22Rv1 (cell line): ENCODE measurements around the gene DZIP1L.
A peak's percentile ranks its signal among the peaks of the same experiment; 100 is the strongest.

Source experiments
- H3K27ac ChIP-seq: fragments of 450-650 bp; 2 replicates; pipeline ENCODE4 v1.5.1; 2017
- ZFX ChIP-seq: fragments of 450-650 bp; IDR thresholded peaks from 2 replicates; pipeline ENCODE4 v1.6.1; 2017; ENCODE audit warnings: antibody characterized with exemption, borderline replicate concordance
- TF ChIP-seq, protein P1 (sequence below): fragments of 450-650 bp; IDR thresholded peaks from 2 replicates; pipeline ENCODE4 v1.5.1; 2017; ENCODE audit warnings: mild to moderate bottlenecking

DZIP1L gene

DNA sequence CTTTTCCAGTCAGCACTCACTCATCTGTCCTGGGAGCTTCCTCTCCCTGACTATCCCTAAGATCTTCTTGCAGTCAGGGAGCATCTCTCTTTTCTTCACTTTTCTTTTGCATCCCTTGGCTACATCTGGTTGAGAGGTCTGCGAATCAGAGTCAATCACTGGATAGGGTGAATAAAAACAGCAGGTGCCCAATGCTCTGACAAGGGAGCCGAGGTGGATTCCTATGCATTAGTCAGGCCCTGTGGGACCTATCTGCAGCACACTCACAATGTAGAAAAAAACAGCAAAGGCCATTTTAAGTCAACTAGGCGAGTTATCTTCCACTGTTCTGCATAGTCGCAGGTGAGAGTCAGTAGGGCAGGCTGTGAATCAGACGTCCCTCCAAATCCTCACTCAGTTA lies 35.5 kb downstream of the DZIP1L start:
- TF ChIP-seq ZFX, result no peak
- TF ChIP-seq, protein P1, sequence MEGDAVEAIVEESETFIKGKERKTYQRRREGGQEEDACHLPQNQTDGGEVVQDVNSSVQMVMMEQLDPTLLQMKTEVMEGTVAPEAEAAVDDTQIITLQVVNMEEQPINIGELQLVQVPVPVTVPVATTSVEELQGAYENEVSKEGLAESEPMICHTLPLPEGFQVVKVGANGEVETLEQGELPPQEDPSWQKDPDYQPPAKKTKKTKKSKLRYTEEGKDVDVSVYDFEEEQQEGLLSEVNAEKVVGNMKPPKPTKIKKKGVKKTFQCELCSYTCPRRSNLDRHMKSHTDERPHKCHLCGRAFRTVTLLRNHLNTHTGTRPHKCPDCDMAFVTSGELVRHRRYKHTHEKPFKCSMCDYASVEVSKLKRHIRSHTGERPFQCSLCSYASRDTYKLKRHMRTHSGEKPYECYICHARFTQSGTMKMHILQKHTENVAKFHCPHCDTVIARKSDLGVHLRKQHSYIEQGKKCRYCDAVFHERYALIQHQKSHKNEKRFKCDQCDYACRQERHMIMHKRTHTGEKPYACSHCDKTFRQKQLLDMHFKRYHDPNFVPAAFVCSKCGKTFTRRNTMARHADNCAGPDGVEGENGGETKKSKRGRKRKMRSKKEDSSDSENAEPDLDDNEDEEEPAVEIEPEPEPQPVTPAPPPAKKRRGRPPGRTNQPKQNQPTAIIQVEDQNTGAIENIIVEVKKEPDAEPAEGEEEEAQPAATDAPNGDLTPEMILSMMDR, result no peak
- no peak overlapping the region for H3K27ac ChIP-seq

DNA sequence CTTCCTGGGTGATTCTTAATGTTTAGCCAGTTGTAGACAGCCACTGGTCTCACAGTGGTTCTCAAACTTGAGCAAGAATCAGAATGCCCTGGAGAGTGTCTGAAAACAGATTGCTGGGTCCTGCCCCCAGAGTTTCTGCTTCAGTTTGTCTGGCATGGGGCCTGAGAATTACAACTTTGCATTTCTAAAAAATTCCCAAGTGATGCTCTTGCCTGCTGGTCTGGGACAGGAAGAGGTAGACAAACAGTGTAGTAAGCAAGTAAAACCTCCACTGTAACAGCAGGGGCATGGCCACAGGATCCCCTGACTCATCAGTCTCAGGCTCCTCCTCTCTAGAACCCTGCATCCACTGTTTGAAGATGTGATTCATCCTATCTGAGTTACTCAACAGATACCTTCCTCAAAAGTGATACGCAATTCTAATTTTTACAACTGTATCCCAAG lies 36.5 kb downstream of the DZIP1L start:
- H3K27ac ChIP-seq, result no peak overlapping the region
- TF ChIP-seq, protein P1, result no peak
- no peak for TF ChIP-seq ZFX

DNA sequence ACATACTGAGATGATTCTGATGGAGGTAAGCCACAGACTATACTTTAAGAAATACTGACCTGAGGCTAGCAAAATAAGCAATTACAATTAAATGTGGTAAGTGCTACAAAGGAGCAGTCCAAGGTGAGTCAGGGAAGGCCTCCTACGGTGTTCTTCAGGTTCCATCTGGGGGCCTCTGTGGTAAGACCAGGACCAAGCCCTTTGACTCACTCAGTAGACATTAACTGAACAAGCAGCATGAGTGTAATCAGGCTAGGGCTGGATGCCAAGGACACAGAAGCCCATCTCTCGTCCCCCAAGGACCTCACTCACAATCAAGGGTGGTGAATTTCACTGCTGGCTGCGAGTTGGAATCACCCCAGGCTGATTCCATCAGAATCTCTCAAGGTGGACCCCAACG lies 37.3 kb downstream of the DZIP1L start:
- no peak overlapping the region for H3K27ac ChIP-seq
- TF ChIP-seq, protein P1, result no peak
- no peak for TF ChIP-seq ZFX

DNA sequence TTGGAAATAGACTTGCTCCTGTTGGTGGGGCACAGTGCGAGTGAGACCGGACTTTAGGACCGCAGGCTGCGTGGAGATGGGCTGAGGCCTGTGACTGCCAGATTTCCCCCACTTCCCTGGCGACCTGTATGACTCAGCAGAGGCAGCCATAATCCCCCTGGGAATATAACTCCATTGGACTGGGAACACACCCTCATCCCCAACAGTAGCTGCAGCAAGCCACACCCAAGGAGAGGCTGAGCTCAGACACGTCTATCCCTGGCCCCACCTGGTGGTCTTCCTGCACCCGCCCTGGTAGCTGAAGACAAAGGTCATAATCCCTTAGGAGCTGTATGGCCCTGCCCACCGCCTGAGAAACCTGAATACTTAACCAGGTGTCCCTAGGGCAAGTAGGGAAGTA lies 42.6 kb downstream of the DZIP1L start:
- H3K27ac ChIP-seq, result no peak overlapping the region
- TF ChIP-seq, protein P1, result no peak
- no peak for TF ChIP-seq ZFX

DNA sequence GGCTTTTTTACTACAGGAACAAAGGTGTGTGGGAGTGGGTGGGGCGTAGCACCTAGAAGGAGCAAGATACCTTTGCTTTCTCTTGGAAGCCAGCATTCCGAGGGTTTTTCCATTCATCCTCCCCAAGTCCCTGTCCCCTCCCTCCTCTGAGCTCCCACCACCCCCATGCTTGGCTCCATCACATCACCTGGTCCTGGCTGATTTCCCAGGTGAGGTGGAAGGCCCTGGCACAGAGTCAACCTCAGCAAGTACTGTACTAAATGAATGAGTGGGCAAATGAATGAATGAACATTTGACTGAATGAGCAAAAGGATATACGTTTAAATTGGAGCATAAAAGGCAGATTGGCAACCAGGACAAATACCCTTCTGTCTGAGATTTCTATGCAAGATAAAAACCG lies 45.4 kb downstream of the DZIP1L start:
- TF ChIP-seq ZFX, result no peak
- TF ChIP-seq, protein P1, result no peak
- no peak overlapping the region for H3K27ac ChIP-seq

DNA sequence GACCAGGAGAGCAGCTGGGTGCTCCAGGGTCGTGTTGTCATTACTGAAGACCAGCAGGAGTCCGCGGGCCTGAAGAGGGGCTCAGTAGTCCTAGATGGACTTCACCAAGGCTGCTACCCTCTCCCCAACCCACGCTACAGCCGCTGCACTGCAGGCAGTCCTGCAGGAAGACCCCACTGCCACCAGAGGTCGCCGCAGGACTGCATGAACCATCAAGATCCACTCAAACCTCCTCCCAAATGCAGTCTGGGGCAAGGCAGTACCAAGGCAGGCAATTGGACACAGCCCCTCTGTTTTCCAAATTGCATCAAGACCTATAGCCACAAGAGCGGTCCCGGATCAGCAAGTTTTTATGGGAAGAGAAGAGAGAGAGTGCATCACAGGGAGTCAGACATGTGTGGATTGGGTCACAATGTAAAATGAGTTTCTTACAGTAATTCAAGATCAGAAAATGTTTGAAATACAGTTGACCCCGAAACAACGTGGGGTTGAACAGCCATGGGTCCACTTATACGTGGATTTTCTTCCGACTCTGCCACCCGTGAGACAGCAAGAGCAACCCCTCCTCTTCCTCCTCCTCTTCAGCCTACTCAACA lies 46.7 kb downstream of the DZIP1L start:
- no peak overlapping the region for H3K27ac ChIP-seq
- no peak for TF ChIP-seq ZFX
- TF ChIP-seq, protein P1, result peak; percentile 95

DNA sequence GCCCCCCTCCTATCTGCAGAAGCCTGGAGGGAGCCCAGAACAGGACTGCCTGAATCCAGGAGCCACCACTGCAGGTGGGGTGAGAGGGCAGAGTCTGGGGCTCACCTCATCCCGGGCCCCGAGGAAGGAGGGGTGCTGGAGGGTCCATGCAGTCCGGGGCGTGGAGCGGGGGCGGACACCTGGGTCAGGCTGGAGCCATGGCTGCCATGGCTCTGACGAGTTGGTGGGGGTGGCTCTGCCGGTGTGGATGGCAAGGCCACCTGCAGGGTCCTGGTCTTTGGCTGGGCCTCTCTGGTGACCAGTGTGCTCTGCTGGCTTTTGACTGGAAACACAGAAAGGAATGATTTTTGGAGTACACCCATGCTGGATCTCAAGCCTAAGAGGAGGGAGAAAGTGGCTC lies 47.4 kb downstream of the DZIP1L start:
- no peak for TF ChIP-seq ZFX
- TF ChIP-seq, protein P1, result no peak
- H3K27ac ChIP-seq, result no peak overlapping the region
